HepG2 (cell line): Measurements from ENCODE around the gene RARG. TPM values are rescaled to one million over a fixed set of nuclear protein-coding genes. Genes with fewer than 3 reads are reported as not detected.

Experiments used
- ATAC-seq: fragments of 200-7000 bp; cut with Tn5 transposase; 3 replicates; pipeline ENCODE4 v1.9.1; 2020; ENCODE audit warnings: mild to moderate bottlenecking, moderate library complexity
- BruUV-seq: library from RNA; stranded (reverse); fragments of 400-500 nt; replicated peaks from 2 replicates; lab custom pipeline; 2021; lab: Mats Ljungman, UMichigan
- CTCF ChIA-PET: fragments of 300-600 bp; formaldehyde crosslinking; extraction: SDS; loops from one replicate; lab custom pipeline; 2021; ENCODE audit warnings: low total read pairs, inconsistent platforms, low intra/inter-chr PET ratio; lab: Yijun Ruan, JAX
- POLR2A ChIA-PET: fragments of 350-600 bp; sonication (Branson Sonifier 250); formaldehyde crosslinking; loops from one replicate; lab custom pipeline; 2020; ENCODE audit warnings: antibody characterized with exemption, inconsistent platforms; lab: Yijun Ruan, JAX
- DNase-seq: peaks from one replicate; pipeline ENCODE4 v3.0.0-alpha.2; 2015; ENCODE audit warnings: low spot score
- FAIRE-seq: peaks from 3 replicates; lab custom pipeline; 2011; peaks lifted over from hg19 to GRCh38; lab: Jason Lieb, UNC
- H2AFZ ChIP-seq: one replicate; pipeline ENCODE4 v1.6.1; 2011; ENCODE audit warnings: low read length, inconsistent platforms
- H3K27ac ChIP-seq: fragments of 300-600 bp; 3 replicates; pipeline ENCODE4 v1.8.0; 2011; ENCODE audit warnings: mixed run types, mild to moderate bottlenecking, mixed read lengths, low read length, inconsistent platforms; ENCODE audit not compliant: insufficient read depth; ENCODE audit errors: extremely low read length
- H3K27me3 ChIP-seq, 2 experiments: fragments of 200-600 bp in 1 of 2; 2 replicates in 1 of 2; 3 replicates in 1 of 2; pipeline versions ENCODE4 v1.6.0 to v1.8.0; 2011; ENCODE audit warnings: low read length in 2 of 2, mild to moderate bottlenecking in 2 of 2, moderate library complexity in 2 of 2, inconsistent platforms in 1 of 2; ENCODE audit not compliant: insufficient read depth in 2 of 2, control insufficient read depth in 1 of 2
- H3K36me3 ChIP-seq, 2 experiments: fragments of 200-600 bp in 1 of 2; replicated peaks in 1 of 2; 2 replicates in 1 of 2; 3 replicates in 1 of 2; pipeline versions ENCODE4 v1.5.1 to v1.8.0; 2011; ENCODE audit warnings: low read length in 2 of 2, inconsistent platforms in 1 of 2; ENCODE audit not compliant: insufficient read depth in 2 of 2, control insufficient read depth in 1 of 2
- H3K4me1 ChIP-seq: 2 replicates; pipeline ENCODE4 v1.5.1; 2012; ENCODE audit warnings: low read length, inconsistent platforms; ENCODE audit not compliant: insufficient read depth
- H3K4me2 ChIP-seq: 2 replicates; pipeline ENCODE4 v1.6.0; 2011; ENCODE audit warnings: low read depth, low read length, inconsistent platforms
- H3K4me3 ChIP-seq, 3 experiments: fragments of 200-600 bp in 1 of 3; sonication (generic), shearing (Covaris generic) in 1 of 3; replicated peaks in 1 of 3; 2 replicates each; pipeline ENCODE4 v1.5.1; 2011 to 2016; ENCODE audit warnings: low read length in 3 of 3, inconsistent platforms in 2 of 3, low read depth in 2 of 3, mild to moderate bottlenecking in 2 of 3, control low read depth in 1 of 3, mixed read lengths in 1 of 3; ENCODE audit not compliant: insufficient read depth in 1 of 3
- H3K79me2 ChIP-seq: one replicate; pipeline ENCODE4 v1.6.1; 2011; ENCODE audit warnings: low read length, inconsistent platforms; ENCODE audit not compliant: insufficient read depth
- H3K9ac ChIP-seq: 2 replicates; pipeline ENCODE4 v1.6.0; 2011; ENCODE audit warnings: mild to moderate bottlenecking, low read depth, low read length, inconsistent platforms; ENCODE audit not compliant: insufficient read depth
- H3K9me3 ChIP-seq: 2 replicates; pipeline ENCODE4 v1.5.1; 2012; ENCODE audit warnings: mild to moderate bottlenecking, low read length
- H4K20me1 ChIP-seq: 2 replicates; pipeline ENCODE4 v1.6.0; 2011; ENCODE audit warnings: inconsistent platforms, mild to moderate bottlenecking, low read length, moderate library complexity; ENCODE audit not compliant: insufficient read depth
- KDM6A ChIP-seq: IDR thresholded peaks from 2 replicates; pipeline ENCODE4 v1.6.1; 2016; ENCODE audit warnings: low read depth
- MLLT10 ChIP-seq: sonication (generic); formaldehyde crosslinking; IDR thresholded peaks from 2 replicates; pipeline ENCODE4 v1.4.0; 2020; ENCODE audit warnings: missing genetic modification reagents
- MTA1 ChIP-seq: sonication (generic); formaldehyde crosslinking; IDR thresholded peaks from 2 replicates; pipeline ENCODE4 v1.4.0; 2020; ENCODE audit warnings: missing genetic modification reagents, mild to moderate bottlenecking, borderline replicate concordance
- PHF8 ChIP-seq: sonication (generic); formaldehyde crosslinking; IDR thresholded peaks from 2 replicates; pipeline ENCODE4 v1.5.0; 2020; ENCODE audit warnings: missing genetic modification reagents
- PRDM10 ChIP-seq: sonication (generic); formaldehyde crosslinking; IDR thresholded peaks from 2 replicates; pipeline ENCODE4 v1.4.0; 2020; ENCODE audit warnings: low read depth, missing genetic modification reagents
- SPEN ChIP-seq: sonication (generic); formaldehyde crosslinking; IDR thresholded peaks from 2 replicates; pipeline ENCODE4 v1.5.1; 2020; ENCODE audit warnings: low read depth, mild to moderate bottlenecking, missing genetic modification reagents
- TP53 ChIP-seq: sonication (generic); formaldehyde crosslinking; conservative IDR thresholded peaks from 2 replicates; pipeline ENCODE4 v1.4.0; 2020; ENCODE audit warnings: missing genetic modification reagents
- ZNF20 ChIP-seq: sonication (generic); formaldehyde crosslinking; IDR thresholded peaks from 2 replicates; pipeline ENCODE4 v1.4.0; 2020; ENCODE audit warnings: mild to moderate bottlenecking, moderate library complexity, missing genetic modification reagents
- ZNF296 ChIP-seq: sonication (generic); formaldehyde crosslinking; conservative IDR thresholded peaks from 2 replicates; pipeline ENCODE4 v1.5.0; 2020; ENCODE audit warnings: mild to moderate bottlenecking, missing genetic modification reagents
- ZNF510 ChIP-seq: sonication (generic); formaldehyde crosslinking; IDR thresholded peaks from 2 replicates; pipeline ENCODE4 v1.4.0; 2020; ENCODE audit warnings: low read depth, mild to moderate bottlenecking, missing genetic modification reagents
- ZNF782 ChIP-seq: sonication (generic); formaldehyde crosslinking; IDR thresholded peaks from 2 replicates; pipeline ENCODE4 v1.4.0; 2020; ENCODE audit warnings: missing genetic modification reagents, mild to moderate bottlenecking, borderline replicate concordance
- WGBS: methylation state at CpG from one replicate; pipeline ENCODE4 v1.1.6; 2017; ENCODE audit warnings: low lambda C conversion rate; 5-methylcytosine and 5-hydroxymethylcytosine counted together
- in situ Hi-C: cut with HindIII; loops from 2 replicates; pipeline ENCODE4 v1.10.0; 2017; ENCODE audit warnings: low pct_unique_long_range_greater_than_20kb; ENCODE audit not compliant: extremely low pct_ligation_motif_present
- intact Hi-C: fragments of 100-400 bp; cut with micrococcal nuclease; formaldehyde crosslinking; loops from one replicate; pipeline ENCODE4 v1.10.0; 2022; ENCODE audit not compliant: unreplicated experiment
- polyA plus RNA-seq, 8 experiments: library from polyadenylated mRNA; depleted of rRNA in 3 of 8; stranded (reverse) in 7 of 8; unstranded in 1 of 8; fragments of >200 nt; fragmentation: Illumina TruSeq in 4 of 8; extraction: Trizol in 4 of 8; gene quantifications; 2 replicates each; pipeline versions ENCODE4 v1.2.1 to v1.2.3, GENCODE V29; 2011 to 2016; ENCODE audit warnings: low read depth in 4 of 8, missing spikeins in 1 of 8, mixed read lengths in 1 of 8; ENCODE audit not compliant: insufficient read depth in 1 of 8
- total RNA-seq, 5 experiments: library from RNA; depleted of rRNA; stranded (reverse); fragments of >200 nt; fragmentation: Illumina TruSeq; extraction: Trizol; gene quantifications; 2 replicates each; pipeline ENCODE4 v1.2.3, GENCODE V29; 2016; ENCODE audit warnings: low read depth in 1 of 5

The RARG gene
- total and polyA plus RNA-seq, 2 of the 13 experiments (the other 11 are each of a cell fraction or from before 2014, with no cell fraction given), result 0.77 to 1.5 TPM

DNA sequence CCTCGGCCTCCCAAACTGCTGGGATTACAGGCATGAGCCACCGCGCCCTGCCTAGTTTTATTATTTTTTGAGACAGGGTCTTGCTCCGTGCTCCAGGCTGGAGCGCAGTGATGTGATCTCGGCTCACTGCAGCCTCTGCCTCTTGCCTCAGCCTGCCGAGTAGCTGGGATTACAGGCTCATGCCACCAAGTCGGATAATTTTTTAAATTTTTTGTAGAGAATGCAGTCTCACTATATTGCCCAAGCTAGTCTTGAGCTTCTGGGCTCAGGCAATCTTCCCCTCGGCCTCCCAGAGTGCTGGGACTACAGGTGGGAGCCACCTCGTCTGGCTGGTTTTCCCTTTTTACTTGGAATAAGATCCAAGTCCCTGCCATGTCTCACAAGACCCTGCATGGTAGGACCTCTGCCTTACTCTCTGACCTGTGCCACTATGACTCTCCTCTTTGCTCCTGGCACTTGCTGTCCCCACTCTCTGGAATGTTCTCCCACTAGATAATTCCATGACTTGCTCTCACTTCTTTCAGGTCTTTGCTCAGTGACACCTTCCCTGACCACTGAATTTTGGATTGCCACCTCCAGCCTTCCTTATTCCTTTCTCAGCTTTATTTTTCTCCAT lies 7.7 kb upstream of the RARG start:
- no peaks in the 10 kb centered on the region for H3K9me3 ChIP-seq
- no peak for TF ChIP-seq MLLT10 (CRISPR knock-in tag)
- TF ChIP-seq ZNF20 (CRISPR knock-in tag), result no peak
- TF ChIP-seq KDM6A (CRISPR knock-in tag), result no peak
- TF ChIP-seq ZNF510 (CRISPR knock-in tag), result no peak
- TF ChIP-seq SPEN (CRISPR knock-in tag), result no peak
- TF ChIP-seq ZNF296 (CRISPR knock-in tag), result no peak
- no peak for TF ChIP-seq PHF8 (CRISPR knock-in tag)
- TF ChIP-seq TP53 (CRISPR knock-in tag), result no peak
- TF ChIP-seq MTA1 (CRISPR knock-in tag), result no peak
- TF ChIP-seq PRDM10 (CRISPR knock-in tag), result no peak
- TF ChIP-seq ZNF782 (CRISPR knock-in tag), result no peak
- H3K36me3 ChIP-seq, result no peaks in the 10 kb centered on the region
- H3K27ac ChIP-seq, result no peak overlapping the region
- 57% methylated on average over 10 of the region's 10 CpGs for WGBS
- peaks cover 6 to 49% of the 10 kb centered on the region in 2 experiments; a peak in 3 of 5 replicates for H3K27me3 ChIP-seq
- ATAC-seq (no peak), DNase-seq (no peak), FAIRE-seq (no peak)
- intact Hi-C loops (no loop called here), in situ Hi-C loops (no loop called here)
- H3K4me1 ChIP-seq, result peaks cover 27% of the 10 kb centered on the region; the same call in 1 of the 2 replicates
- POLR2A ChIA-PET, result no interaction called here
- no peak overlapping the region for H3K9ac ChIP-seq
- no peaks in the 10 kb centered on the region for H4K20me1 ChIP-seq
- no peak overlapping the region for H2AFZ ChIP-seq
- no peak overlapping the region for H3K4me3 ChIP-seq
- H3K79me2 ChIP-seq, result no peaks in the 10 kb centered on the region
- BruUV-seq, result no TSS peak
- no peak overlapping the region for H3K4me2 ChIP-seq
- CTCF ChIA-PET, result no interaction called here
